ENCODE measurements around the gene SDCBP2. TPM values are rescaled to one million over a fixed set of nuclear protein-coding genes. Genes with fewer than 3 reads are reported as not detected.

Gene SDCBP2
- total RNA-seq, 2 experiments from 2014 or later, result 1.2 to 1.3 TPM

GRCh38 chr20:1362484-1362883, 33.5 kb upstream of the SDCBP2 start:
- Histone ChIP-seq H3K36me3 (ENCODE audit: insufficient read depth, low read length) (peaks cover 31% of the 10 kb centered on the region), H3K4me3 (ENCODE audit: low read length) (no peak overlapping the region), H3K4me1 (ENCODE audit: insufficient read depth, low read length) (peaks cover 38% of the 10 kb centered on the region), H3K27ac (ENCODE audit: low read depth in 1 of 2, low read length in 2 of 2) (no peak overlapping the region), H3K27me3 (ENCODE audit: control insufficient read depth in 1 of 2, insufficient read depth in 2 of 2, low read length in 2 of 2) (no peaks in the 10 kb centered on the region), H3K9me3 (ENCODE audit: control insufficient read depth in 1 of 2, insufficient read depth in 1 of 2, low read length in 2 of 2) (no peaks in the 10 kb centered on the region)
- H3K4me3 Mint-ChIP-seq, result no peak overlapping the region
- no peaks in the 10 kb centered on the region for H3K9me3 Mint-ChIP-seq
- peak overlapping the region; percentile 42 for H3K27ac Mint-ChIP-seq
- H3K27me3 Mint-ChIP-seq, result no peaks in the 10 kb centered on the region
- ChIA-PET POLR2A (no interaction called here), CTCF (interaction anchor here (0.7 to 1.1 kb wide), 3 partner anchors 8 to 75 kb away, joined by 3 to 4 read pairs (median 3); no protein-coding TSS in a partner anchor)
- ATAC-seq (ENCODE audit: poor library complexity) (no peak), DNase-seq (no peak)
- intact Hi-C loops (cut with DNase I, micrococcal nuclease), result no loop called here
- H3K36me3 Mint-ChIP-seq (ENCODE audit: low read depth), result peaks cover 91% of the 10 kb centered on the region
- no peak for TF ChIP-seq CTCF (IDR thresholded peaks at IDR 0.05)
- H3K4me1 Mint-ChIP-seq (ENCODE audit: low read depth), result peaks cover 65% of the 10 kb centered on the region

DNA sequence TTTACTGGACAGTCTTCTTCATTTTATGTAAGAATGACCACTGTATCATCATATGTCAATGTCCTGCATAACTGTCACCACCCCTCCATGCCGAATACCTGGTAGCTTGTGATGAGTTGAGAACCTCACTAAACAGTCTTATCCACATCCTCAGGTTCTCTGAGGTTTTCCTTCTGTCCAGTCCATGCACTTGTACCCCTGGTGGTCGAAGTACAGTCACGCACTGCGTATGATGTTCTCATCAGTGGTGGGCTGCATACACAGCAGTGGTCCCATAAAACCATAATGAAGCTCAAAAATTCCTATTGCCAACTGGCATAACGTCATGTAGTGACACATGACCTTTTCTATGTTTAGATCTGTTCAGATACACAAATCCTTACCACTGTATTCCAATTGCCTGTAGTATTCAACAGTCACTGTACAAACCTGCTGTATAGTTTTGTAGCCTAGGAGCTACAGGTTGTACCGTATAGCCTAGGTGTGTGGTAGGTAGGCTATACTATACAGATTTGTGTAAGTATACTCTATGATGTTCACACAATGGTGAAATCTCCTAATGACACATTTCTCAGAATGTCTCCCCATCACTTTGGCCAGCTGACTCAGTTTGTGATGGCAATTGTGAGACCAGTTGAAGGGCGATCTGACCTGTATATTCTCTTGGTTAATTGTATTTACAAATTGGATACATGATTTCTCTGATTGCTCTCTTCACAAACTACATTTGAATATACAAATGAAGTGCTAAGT, 31.3 kb upstream of the SDCBP2 start:
- H3K36me3 Mint-ChIP-seq (ENCODE audit: low read depth), result peaks cover 87% of the 10 kb centered on the region
- CTCF ChIA-PET, result no interaction called here

GRCh38 chr20:1357921-1358671, 29.2 kb upstream of the SDCBP2 start:
- Histone ChIP-seq H3K4me1 (ENCODE audit: insufficient read depth, low read length) (peaks cover 20% of the 10 kb centered on the region), H3K27ac (ENCODE audit: low read depth in 1 of 2, low read length in 2 of 2) (no peak overlapping the region), H3K4me3 (ENCODE audit: low read length) (no peak overlapping the region), H3K27me3 (ENCODE audit: control insufficient read depth in 1 of 2, insufficient read depth in 2 of 2, low read length in 2 of 2) (no peaks in the 10 kb centered on the region), H3K9me3 (ENCODE audit: control insufficient read depth in 1 of 2, insufficient read depth in 1 of 2, low read length in 2 of 2) (no peaks in the 10 kb centered on the region), H3K36me3 (ENCODE audit: insufficient read depth, low read length) (peaks cover 58% of the 10 kb centered on the region)
- ATAC-seq (ENCODE audit: poor library complexity) (no peak), DNase-seq (peak in 1 of 14 experiments; percentile 21)
- Mint-ChIP-seq H3K27ac (no peak overlapping the region), H3K9me3 (peaks cover 2% of the 10 kb centered on the region), H3K4me1 (ENCODE audit: low read depth) (peaks cover 44% of the 10 kb centered on the region), H3K4me3 (no peak overlapping the region), H3K27me3 (no peaks in the 10 kb centered on the region), H3K36me3 (ENCODE audit: low read depth) (peaks cover 93% of the 10 kb centered on the region)
- ChIA-PET POLR2A (no interaction called here), CTCF (no interaction called here)
- no peak for TF ChIP-seq CTCF (IDR thresholded peaks at IDR 0.05)
- intact Hi-C loops (cut with DNase I, micrococcal nuclease), result no loop called here

More for the DNA sequence above, 31.3 kb upstream of the SDCBP2 start:
- no peaks in the 10 kb centered on the region for H3K9me3 Mint-ChIP-seq
- Histone ChIP-seq H3K27me3 (ENCODE audit: control insufficient read depth in 1 of 2, insufficient read depth in 2 of 2, low read length in 2 of 2) (no peaks in the 10 kb centered on the region), H3K27ac (ENCODE audit: low read depth in 1 of 2, low read length in 2 of 2) (no peak overlapping the region), H3K4me3 (ENCODE audit: low read length) (no peak overlapping the region), H3K9me3 (ENCODE audit: control insufficient read depth in 1 of 2, insufficient read depth in 1 of 2, low read length in 2 of 2) (no peaks in the 10 kb centered on the region), H3K36me3 (ENCODE audit: insufficient read depth, low read length) (peaks cover 40% of the 10 kb centered on the region), H3K4me1 (ENCODE audit: insufficient read depth, low read length) (peaks cover 38% of the 10 kb centered on the region)
- DNase-seq (no peak), ATAC-seq (ENCODE audit: poor library complexity) (no peak)
- H3K27ac Mint-ChIP-seq, result peak overlapping the region; percentile 42
- intact Hi-C loops (cut with DNase I, micrococcal nuclease), result no loop called here
- H3K4me3 Mint-ChIP-seq, result no peak overlapping the region
- peaks cover 65% of the 10 kb centered on the region for H3K4me1 Mint-ChIP-seq (ENCODE audit: low read depth)
- POLR2A ChIA-PET, result interaction anchor here (1.1 kb wide), 1 partner anchor 24 kb away, joined by 3 read pairs; no protein-coding TSS in a partner anchor
- no peaks in the 10 kb centered on the region for H3K27me3 Mint-ChIP-seq
- TF ChIP-seq CTCF (IDR thresholded peaks at IDR 0.05), result no peak
